SK-N-SH (cell line): ENCODE measurements around the gene PLPPR2. TPM values are rescaled to one million over a fixed set of nuclear protein-coding genes. Genes with fewer than 3 reads are reported as not detected.

ENCODE experiments used
- CTCF ChIA-PET: fragments of 300-600, 350-600 bp; formaldehyde crosslinking; extraction: SDS; loops from one replicate; lab custom pipeline; 2021; lab: Yijun Ruan, JAX
- POLR2A ChIA-PET: fragments of 350-600 bp; sonication (Branson Sonifier 250); formaldehyde crosslinking; extraction: SDS; loops from one replicate; lab custom pipeline; 2020; ENCODE audit warnings: antibody characterized with exemption, inconsistent platforms; lab: Yijun Ruan, JAX
- DNase-seq: peaks from one replicate; pipeline ENCODE4 v3.0.0; 2012
- H2AFZ ChIP-seq: fragments of 200-600 bp; sonication (generic); 2 replicates; pipeline ENCODE4 v1.8.1; 2016; ENCODE audit warnings: antibody characterized with exemption, mild to moderate bottlenecking, low read depth
- H3F3A ChIP-seq: fragments of 200-600 bp; sonication (generic); replicated peaks from 2 replicates; pipeline ENCODE3; 2016; ENCODE audit warnings: antibody characterized with exemption, mild to moderate bottlenecking; ENCODE audit not compliant: insufficient read depth
- H3K27ac ChIP-seq, 2 experiments: fragments of 200-500 bp in 1 of 2; fragments of 200-600 bp in 1 of 2; sonication (Bioruptor generic) in 1 of 2; sonication (generic), shearing (Covaris generic) in 1 of 2; 2 replicates each; pipeline versions ENCODE4 v1.5.1 to v1.6.1; 2014 to 2016; ENCODE audit warnings: low read depth in 2 of 2, inconsistent platforms in 1 of 2, low read length in 1 of 2, mild to moderate bottlenecking in 1 of 2, mixed read lengths in 1 of 2
- H3K27me3 ChIP-seq: fragments of 200-600 bp; sonication (generic), shearing (Covaris generic); 2 replicates; pipeline ENCODE4 v1.6.1; 2016; ENCODE audit warnings: mixed run types; ENCODE audit not compliant: insufficient read depth
- H3K36me3 ChIP-seq, 2 experiments: fragments of 200-500 bp in 1 of 2; fragments of 200-600 bp in 1 of 2; sonication (Bioruptor generic) in 1 of 2; sonication (generic) in 1 of 2; replicated peaks in 1 of 2; 2 replicates each; pipeline versions ENCODE3 to v1.5.1; 2014 to 2016; ENCODE audit warnings: low read length in 1 of 2, mild to moderate bottlenecking in 1 of 2; ENCODE audit not compliant: insufficient read depth in 2 of 2, control insufficient read depth in 1 of 2
- H3K4me1 ChIP-seq, 2 experiments: fragments of 200-500 bp in 1 of 2; fragments of 200-600 bp in 1 of 2; sonication (Bioruptor generic) in 1 of 2; sonication (generic), shearing (Covaris generic) in 1 of 2; 2 replicates each; pipeline versions ENCODE4 v1.5.1 to v1.6.1; 2014 to 2016; ENCODE audit warnings: low read depth in 1 of 2, low read length in 1 of 2, mixed run types in 1 of 2; ENCODE audit not compliant: insufficient read depth in 2 of 2, control insufficient read depth in 1 of 2
- H3K4me2 ChIP-seq: fragments of 200-600 bp; sonication (generic), shearing (Covaris generic); 2 replicates; pipeline ENCODE4 v1.6.1; 2017; ENCODE audit warnings: mixed run types
- H3K4me3 ChIP-seq, 2 experiments: fragments of 200-500 bp in 1 of 2; fragments of 200-600 bp in 1 of 2; sonication (Bioruptor generic) in 1 of 2; sonication (generic), shearing (Covaris generic) in 1 of 2; 2 replicates each; pipeline versions ENCODE4 v1.5.1 to v1.8.1; 2014 to 2016; ENCODE audit warnings: low read depth in 2 of 2, inconsistent platforms in 1 of 2, low read length in 1 of 2, mild to moderate bottlenecking in 1 of 2, mixed read lengths in 1 of 2, moderate library complexity in 1 of 2
- H3K79me2 ChIP-seq: fragments of 200-600 bp; sonication (generic); 2 replicates; pipeline ENCODE4 v1.8.1; 2017; ENCODE audit warnings: mild to moderate bottlenecking; ENCODE audit not compliant: insufficient read depth
- H3K9ac ChIP-seq: fragments of 200-600 bp; sonication (generic); 2 replicates; pipeline ENCODE4 v1.6.1; 2017; ENCODE audit warnings: mixed run types
- H3K9me2 ChIP-seq: fragments of 200-600 bp; sonication (generic); 2 replicates; pipeline ENCODE4 v1.6.1; 2017; ENCODE audit warnings: mixed run types
- H3K9me3 ChIP-seq: fragments of 200-600 bp; sonication (generic); 2 replicates; pipeline ENCODE4 v1.6.1; 2017; ENCODE audit warnings: mixed run types, mild to moderate bottlenecking, moderate library complexity
- H4K20me1 ChIP-seq: fragments of 200-600 bp; sonication (generic); 2 replicates; pipeline ENCODE4 v1.6.1; 2017; ENCODE audit warnings: mild to moderate bottlenecking, mixed run types; ENCODE audit not compliant: insufficient read depth
- CHD2 ChIP-seq: fragments of 150-350 bp; IDR thresholded peaks from 2 replicates; pipeline ENCODE4 v1.6.1; 2018; ENCODE audit warnings: low read length; ENCODE audit not compliant: partially characterized antibody
- ELF1 ChIP-seq: IDR thresholded peaks from 2 replicates; pipeline ENCODE4 v1.4.0; 2012
- EZH2phosphoT487 ChIP-seq: fragments of 200-600 bp; sonication (generic); IDR thresholded peaks from 2 replicates; pipeline ENCODE4 v1.6.1; 2017; ENCODE audit warnings: low read depth, mixed run types, mild to moderate bottlenecking, antibody characterized with exemption, moderate library complexity, borderline replicate concordance
- FOSL2 ChIP-seq: IDR thresholded peaks from 2 replicates; pipeline ENCODE4 v1.4.0; 2012; ENCODE audit warnings: low read depth, mild to moderate bottlenecking, moderate library complexity, borderline replicate concordance
- FOXM1 ChIP-seq: IDR thresholded peaks from 2 replicates; pipeline ENCODE4 v1.4.0; 2012; ENCODE audit warnings: low read depth, mild to moderate bottlenecking
- GATA2 ChIP-seq: sonication (generic); formaldehyde crosslinking; IDR thresholded peaks from 2 replicates; pipeline ENCODE4 v1.5.0; 2020; ENCODE audit warnings: mild to moderate bottlenecking, missing genetic modification reagents
- MXI1 ChIP-seq: IDR thresholded peaks from 2 replicates; pipeline ENCODE4 v1.6.1; 2012; ENCODE audit warnings: mild to moderate bottlenecking, low read depth, low read length, improper control_type of control experiment
- POLR2AphosphoS5 ChIP-seq: IDR thresholded peaks from 2 replicates; pipeline ENCODE4 v1.6.1; 2012; ENCODE audit warnings: low read depth, low read length
- RXRA ChIP-seq: IDR thresholded peaks from 2 replicates; pipeline ENCODE4 v1.4.0; 2012; ENCODE audit warnings: low read depth, mild to moderate bottlenecking, borderline replicate concordance
- SIN3A ChIP-seq: IDR thresholded peaks from 2 replicates; pipeline ENCODE4 v1.6.1; 2012; ENCODE audit warnings: low read depth, mild to moderate bottlenecking, low read length, moderate library complexity, borderline replicate concordance
- TAF1 ChIP-seq: IDR thresholded peaks from 2 replicates; pipeline ENCODE4 v1.6.1; 2012; ENCODE audit warnings: low read depth, mild to moderate bottlenecking, low read length, moderate library complexity, borderline replicate concordance
- TCF12 ChIP-seq: IDR thresholded peaks from 2 replicates; pipeline ENCODE4 v1.4.0; 2012
- TEAD4 ChIP-seq: IDR thresholded peaks from 2 replicates; pipeline ENCODE4 v1.4.0; 2012; ENCODE audit warnings: mild to moderate bottlenecking, borderline replicate concordance; ENCODE audit not compliant: insufficient read depth
- YY1 ChIP-seq: IDR thresholded peaks from 2 replicates; pipeline ENCODE4 v1.4.0; 2012; ENCODE audit warnings: low read depth, mild to moderate bottlenecking
- WGBS: methylation state at CpG from one replicate; pipeline ENCODE4 v1.1.6; 2017; ENCODE audit warnings: low lambda C conversion rate; 5-methylcytosine and 5-hydroxymethylcytosine counted together
- polyA plus RNA-seq, 3 experiments: library from polyadenylated mRNA; depleted of rRNA; stranded (reverse); fragments of >200 nt; gene quantifications; 2 replicates each; pipeline ENCODE4 v1.2.3, GENCODE V29; 2012
- TF ChIP-seq, protein P1 (sequence below): fragments of 150-350 bp; IDR thresholded peaks from 2 replicates; pipeline ENCODE4 v1.6.1; 2016; ENCODE audit warnings: mild to moderate bottlenecking, low read depth, low read length
- TF ChIP-seq, protein P2 (sequence below): IDR thresholded peaks from 2 replicates; pipeline ENCODE4 v1.4.0; 2012; ENCODE audit warnings: low read depth
- TF ChIP-seq, protein P3 (sequence below): IDR thresholded peaks from 2 replicates; pipeline ENCODE4; 2012
- TF ChIP-seq, protein P4 (sequence below): IDR thresholded peaks from 2 replicates; pipeline ENCODE4 v1.4.0; 2012; ENCODE audit warnings: low read depth, borderline replicate concordance
- TF ChIP-seq, protein P5 (sequence below): IDR thresholded peaks from 2 replicates; pipeline ENCODE4 v1.4.0; 2012; ENCODE audit warnings: low read depth, borderline replicate concordance

Gene PLPPR2
- polyA plus RNA-seq, 1 of the 3 experiments (the other 2 are of a cell fraction), result 26.2 TPM

DNA sequence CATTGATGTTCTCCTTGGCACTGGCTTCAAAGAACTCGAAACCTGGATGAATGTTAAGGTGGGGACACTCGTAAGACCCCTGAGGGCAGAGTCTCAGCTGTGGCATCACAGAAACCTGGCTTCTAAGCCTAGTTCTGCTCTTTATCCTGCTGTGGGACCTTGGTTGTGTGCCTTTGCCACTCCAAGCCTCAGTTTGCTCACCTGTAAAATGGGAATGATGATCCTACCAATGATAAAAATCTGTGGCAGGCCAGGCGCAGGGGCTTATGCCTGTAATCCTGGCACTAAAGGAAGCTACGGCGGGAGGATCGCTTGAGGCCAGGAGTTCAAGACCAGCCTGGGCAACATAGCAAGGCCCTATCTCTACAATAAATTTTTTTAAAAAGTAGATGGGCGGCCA lies 29.7 kb upstream of the PLPPR2 start:
- Histone ChIP-seq H3K4me3 (no peak overlapping the region), H3K27ac (no peak overlapping the region), H3K9me2 (no peaks in the 10 kb centered on the region), H4K20me1 (no peaks in the 10 kb centered on the region), H3K27me3 (no peaks in the 10 kb centered on the region), H3K79me2 (no peaks in the 10 kb centered on the region), H3K9me3 (no peaks in the 10 kb centered on the region), H3K4me2 (no peak overlapping the region), H3K4me1 (peaks cover 9 to 19% of the 10 kb centered on the region in 2 experiments), H3K36me3 (peaks cover 0 to 5% of the 10 kb centered on the region in 2 experiments), H2AFZ (no peak overlapping the region), H3F3A (peaks cover 13% of the 10 kb centered on the region), H3K9ac (no peak overlapping the region)
- no peak for DNase-seq
- TF ChIP-seq TEAD4 (no peak), FOSL2 (no peak), CHD2 (no peak)
- ChIA-PET CTCF (interaction anchor here (0.8 to 2.2 kb wide), 7 partner anchors 14 to 157 kb away, joined by 3 to 10 read pairs (median 3); partner anchors contain the start of genes RAB3D and TSPAN16), POLR2A (interaction anchor here (0.6 to 2.5 kb wide), 2 partner anchors 13 to 19 kb away, joined by 3 to 17 read pairs; partner anchors contain the start of gene RAB3D)
- WGBS, result 89% methylated on average over 7 of the region's 7 CpGs

DNA sequence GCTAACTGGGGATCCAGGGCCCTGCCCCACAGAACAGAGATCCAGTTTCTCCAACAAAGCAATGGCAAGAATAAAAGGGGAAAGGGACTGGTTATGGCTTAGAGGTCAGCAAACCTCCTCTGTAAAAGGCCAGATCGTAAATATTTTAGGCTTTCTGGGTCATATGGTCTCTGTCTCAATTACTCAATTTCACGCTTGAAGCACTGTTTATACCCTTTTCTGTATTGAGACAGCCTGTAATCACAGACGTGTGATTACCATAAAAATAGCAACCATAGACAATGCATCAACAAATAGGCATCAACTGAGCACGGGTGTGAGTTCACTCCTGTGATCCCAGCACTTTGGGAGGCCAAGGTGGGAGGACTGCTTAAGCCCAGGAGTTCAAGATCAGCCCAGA lies 25.1 kb upstream of the PLPPR2 start:
- Histone ChIP-seq H3K4me2 (no peak overlapping the region), H3K4me3 (no peak overlapping the region), H3K27me3 (no peaks in the 10 kb centered on the region), H3K9ac (no peak overlapping the region), H3K79me2 (no peaks in the 10 kb centered on the region), H3K9me2 (no peaks in the 10 kb centered on the region), H2AFZ (no peak overlapping the region), H3F3A (peaks cover 5% of the 10 kb centered on the region), H4K20me1 (no peaks in the 10 kb centered on the region), H3K4me1 (no peaks in the 10 kb centered on the region), H3K27ac (no peak overlapping the region), H3K36me3 (peaks cover 6 to 13% of the 10 kb centered on the region in 2 experiments), H3K9me3 (no peaks in the 10 kb centered on the region)
- CTCF ChIA-PET, result no interaction called here
- WGBS, result 95% methylated on average over 4 of the region's 4 CpGs
- POLR2A ChIA-PET, result no interaction called here
- DNase-seq, result no peak
- TF ChIP-seq MXI1 (no peak), GATA2 (CRISPR knock-in tag) (no peak), FOXM1 (no peak), RXRA (no peak), TAF1 (no peak), SIN3A (no peak), TEAD4 (no peak), ELF1 (no peak), YY1 (no peak), FOSL2 (no peak), CHD2 (no peak), TCF12 (no peak), POLR2AphosphoS5 (no peak), EZH2phosphoT487 (no peak)
- TF ChIP-seq, protein P1, sequence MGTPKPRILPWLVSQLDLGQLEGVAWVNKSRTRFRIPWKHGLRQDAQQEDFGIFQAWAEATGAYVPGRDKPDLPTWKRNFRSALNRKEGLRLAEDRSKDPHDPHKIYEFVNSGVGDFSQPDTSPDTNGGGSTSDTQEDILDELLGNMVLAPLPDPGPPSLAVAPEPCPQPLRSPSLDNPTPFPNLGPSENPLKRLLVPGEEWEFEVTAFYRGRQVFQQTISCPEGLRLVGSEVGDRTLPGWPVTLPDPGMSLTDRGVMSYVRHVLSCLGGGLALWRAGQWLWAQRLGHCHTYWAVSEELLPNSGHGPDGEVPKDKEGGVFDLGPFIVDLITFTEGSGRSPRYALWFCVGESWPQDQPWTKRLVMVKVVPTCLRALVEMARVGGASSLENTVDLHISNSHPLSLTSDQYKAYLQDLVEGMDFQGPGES, result no peak
- TF ChIP-seq, protein P2, sequence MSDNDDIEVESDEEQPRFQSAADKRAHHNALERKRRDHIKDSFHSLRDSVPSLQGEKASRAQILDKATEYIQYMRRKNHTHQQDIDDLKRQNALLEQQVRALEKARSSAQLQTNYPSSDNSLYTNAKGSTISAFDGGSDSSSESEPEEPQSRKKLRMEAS, result no peak
- TF ChIP-seq, protein P3, sequence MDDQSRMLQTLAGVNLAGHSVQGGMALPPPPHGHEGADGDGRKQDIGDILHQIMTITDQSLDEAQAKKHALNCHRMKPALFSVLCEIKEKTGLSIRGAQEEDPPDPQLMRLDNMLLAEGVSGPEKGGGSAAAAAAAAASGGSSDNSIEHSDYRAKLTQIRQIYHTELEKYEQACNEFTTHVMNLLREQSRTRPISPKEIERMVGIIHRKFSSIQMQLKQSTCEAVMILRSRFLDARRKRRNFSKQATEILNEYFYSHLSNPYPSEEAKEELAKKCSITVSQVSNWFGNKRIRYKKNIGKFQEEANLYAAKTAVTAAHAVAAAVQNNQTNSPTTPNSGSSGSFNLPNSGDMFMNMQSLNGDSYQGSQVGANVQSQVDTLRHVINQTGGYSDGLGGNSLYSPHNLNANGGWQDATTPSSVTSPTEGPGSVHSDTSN, result no peak
- TF ChIP-seq, protein P4, sequence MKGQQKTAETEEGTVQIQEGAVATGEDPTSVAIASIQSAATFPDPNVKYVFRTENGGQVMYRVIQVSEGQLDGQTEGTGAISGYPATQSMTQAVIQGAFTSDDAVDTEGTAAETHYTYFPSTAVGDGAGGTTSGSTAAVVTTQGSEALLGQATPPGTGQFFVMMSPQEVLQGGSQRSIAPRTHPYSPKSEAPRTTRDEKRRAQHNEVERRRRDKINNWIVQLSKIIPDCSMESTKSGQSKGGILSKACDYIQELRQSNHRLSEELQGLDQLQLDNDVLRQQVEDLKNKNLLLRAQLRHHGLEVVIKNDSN, result no peak
- TF ChIP-seq, protein P5, sequence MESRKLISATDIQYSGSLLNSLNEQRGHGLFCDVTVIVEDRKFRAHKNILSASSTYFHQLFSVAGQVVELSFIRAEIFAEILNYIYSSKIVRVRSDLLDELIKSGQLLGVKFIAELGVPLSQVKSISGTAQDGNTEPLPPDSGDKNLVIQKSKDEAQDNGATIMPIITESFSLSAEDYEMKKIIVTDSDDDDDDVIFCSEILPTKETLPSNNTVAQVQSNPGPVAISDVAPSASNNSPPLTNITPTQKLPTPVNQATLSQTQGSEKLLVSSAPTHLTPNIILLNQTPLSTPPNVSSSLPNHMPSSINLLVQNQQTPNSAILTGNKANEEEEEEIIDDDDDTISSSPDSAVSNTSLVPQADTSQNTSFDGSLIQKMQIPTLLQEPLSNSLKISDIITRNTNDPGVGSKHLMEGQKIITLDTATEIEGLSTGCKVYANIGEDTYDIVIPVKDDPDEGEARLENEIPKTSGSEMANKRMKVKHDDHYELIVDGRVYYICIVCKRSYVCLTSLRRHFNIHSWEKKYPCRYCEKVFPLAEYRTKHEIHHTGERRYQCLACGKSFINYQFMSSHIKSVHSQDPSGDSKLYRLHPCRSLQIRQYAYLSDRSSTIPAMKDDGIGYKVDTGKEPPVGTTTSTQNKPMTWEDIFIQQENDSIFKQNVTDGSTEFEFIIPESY, result no peak
